HG03196 (cell line): ENCODE measurements around the gene UBL4A.
A peak's percentile ranks its signal among the peaks of the same experiment; 100 is the strongest.

Experiments used
- ATAC-seq: cut with Tn5 transposase; IDR thresholded peaks from one replicate; pipeline ENCODE4 v1.9.1; 2021; ENCODE audit not compliant: unreplicated experiment

Gene UBL4A

DNA sequence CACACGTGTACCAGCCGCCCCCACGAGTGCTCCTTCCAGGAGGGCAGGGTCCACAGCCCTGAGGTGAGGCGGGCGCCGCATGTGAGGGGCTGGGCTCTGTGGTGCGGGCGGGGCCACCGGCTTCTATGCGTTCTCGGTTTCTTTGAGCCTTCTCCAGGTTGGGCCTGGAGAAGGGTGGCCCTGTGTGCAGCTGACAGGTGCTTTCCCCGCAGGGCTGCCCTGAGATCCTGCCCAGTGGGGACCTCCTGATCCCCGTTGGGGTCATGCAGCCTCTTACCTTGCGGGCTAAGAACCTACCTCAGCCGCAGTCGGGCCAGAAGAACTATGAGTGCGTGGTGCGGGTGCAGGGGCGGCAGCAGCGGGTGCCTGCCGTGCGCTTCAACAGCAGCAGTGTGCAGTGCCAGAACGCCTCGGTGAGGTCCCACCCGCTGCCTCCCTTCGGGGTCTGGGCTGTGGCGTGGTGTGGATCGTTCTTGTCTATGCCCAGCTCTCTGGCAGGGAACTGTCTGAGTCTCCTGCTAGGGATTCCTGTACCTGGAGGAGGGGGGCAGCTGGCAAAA lies 21.5 kb downstream of the UBL4A start:
- no peak for ATAC-seq

- ATAC-seq, result no peak
These were observed 22.7 kb downstream of the UBL4A start for GRCh38 chrX:154463611-154464220.

DNA sequence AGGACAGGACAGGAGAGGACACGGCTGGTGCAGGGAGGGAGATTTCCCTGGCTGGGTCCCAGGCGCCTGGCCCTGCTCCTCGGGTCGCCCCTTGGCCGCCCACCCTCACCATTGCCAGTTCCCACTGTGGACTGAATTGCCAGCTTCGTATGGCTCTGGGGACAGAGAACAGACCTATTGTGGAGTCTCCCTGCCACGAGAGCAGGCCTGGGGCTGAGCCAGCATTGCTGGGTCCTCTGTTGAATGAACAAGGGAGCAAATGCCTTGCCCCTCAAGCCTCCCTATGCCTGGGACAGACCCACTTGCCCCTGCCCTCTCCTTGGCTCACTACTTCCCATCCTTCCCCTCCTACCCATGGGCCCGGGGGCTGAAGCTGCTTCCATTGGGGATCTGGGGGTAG lies 24.0 kb downstream of the UBL4A start:
- no peak for ATAC-seq

DNA sequence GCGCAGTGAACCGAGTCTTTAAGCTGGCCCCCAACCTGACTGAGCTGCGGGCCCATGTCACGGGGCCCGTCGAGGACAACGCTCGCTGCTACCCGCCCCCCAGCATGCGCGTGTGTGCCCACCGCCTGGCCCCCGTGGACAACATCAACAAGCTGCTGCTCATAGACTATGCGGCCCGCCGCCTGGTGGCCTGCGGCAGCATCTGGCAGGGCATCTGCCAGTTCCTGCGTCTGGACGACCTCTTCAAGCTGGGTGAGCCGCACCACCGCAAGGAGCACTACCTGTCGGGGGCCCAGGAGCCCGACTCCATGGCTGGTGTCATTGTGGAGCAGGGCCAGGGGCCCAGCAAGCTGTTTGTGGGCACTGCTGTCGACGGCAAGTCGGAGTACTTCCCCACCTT lies 26.1 kb downstream of the UBL4A start:
- ATAC-seq, result no peak

DNA sequence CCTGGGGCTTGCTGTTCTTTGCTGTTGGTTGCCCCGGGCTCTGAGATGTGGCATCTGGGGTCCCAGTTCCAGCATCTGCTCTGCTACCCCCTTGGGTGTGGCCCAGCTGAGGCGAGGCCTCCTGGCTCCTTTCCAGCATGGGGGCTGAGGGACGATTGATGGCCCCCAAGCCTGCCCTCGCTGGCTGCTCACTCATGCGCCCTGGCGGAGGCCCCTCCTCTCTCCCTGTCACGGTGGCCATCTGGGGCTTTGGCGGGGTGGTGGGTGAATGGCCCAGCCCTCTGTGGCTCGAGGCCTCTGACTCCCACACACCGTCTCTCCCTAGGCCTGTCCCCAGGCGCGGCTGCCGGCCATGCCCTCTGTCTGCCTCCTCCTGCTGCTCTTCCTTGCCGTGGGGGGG lies 26.6 kb downstream of the UBL4A start:
- ATAC-seq, result no peak

GRCh38 chrX:154458954-154459778 lies 27.2 kb downstream of the UBL4A start:
- ATAC-seq, result no peak

GRCh38 chrX:154458116-154458953 lies 28.1 kb downstream of the UBL4A start, which contains the start of gene PLXNA3:
Gene PLXNA3 (plus strand): TSS chrX:154458281. CDS start chrX:154460184, 1,903 bp downstream.
- ATAC-seq, result peak; percentile 37

- peak; percentile 54 for ATAC-seq
These were observed 28.8 kb downstream of the UBL4A start for GRCh38 chrX:154457491-154458115.

GRCh38 chrX:154452823-154453222 lies 33.6 kb downstream of the UBL4A start:
- ATAC-seq, result no peak

GRCh38 chrX:154450312-154450711 lies 36.1 kb downstream of the UBL4A start:
- no peak for ATAC-seq

GRCh38 chrX:154449618-154450017 lies 36.8 kb downstream of the UBL4A start:
- ATAC-seq, result no peak

DNA sequence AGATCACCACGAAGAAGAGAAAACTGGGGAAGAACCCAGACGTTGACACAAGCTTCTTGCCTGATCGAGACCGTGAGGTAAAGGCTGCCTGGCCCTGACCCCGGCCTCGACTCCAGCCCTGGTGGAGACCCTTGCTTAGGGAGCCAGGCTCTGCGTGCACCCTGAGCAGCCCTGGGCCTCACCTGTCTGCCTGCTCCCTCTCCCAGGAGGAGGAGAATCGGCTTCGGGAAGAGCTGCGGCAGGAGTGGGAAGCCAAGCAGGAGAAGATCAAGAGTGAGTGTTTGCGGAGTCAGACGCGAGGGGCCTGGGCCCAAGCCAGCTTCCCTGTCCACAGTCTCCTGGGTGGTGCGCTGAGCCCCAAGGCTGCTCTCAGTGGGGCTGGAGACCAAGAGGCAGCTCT lies 37.9 kb downstream of the UBL4A start:
- no peak for ATAC-seq

GRCh38 chrX:154446430-154446829 lies 40.0 kb downstream of the UBL4A start:
- no peak for ATAC-seq

- no peak for ATAC-seq
These were observed 40.6 kb downstream of the UBL4A start for GRCh38 chrX:154445776-154446175.

DNA sequence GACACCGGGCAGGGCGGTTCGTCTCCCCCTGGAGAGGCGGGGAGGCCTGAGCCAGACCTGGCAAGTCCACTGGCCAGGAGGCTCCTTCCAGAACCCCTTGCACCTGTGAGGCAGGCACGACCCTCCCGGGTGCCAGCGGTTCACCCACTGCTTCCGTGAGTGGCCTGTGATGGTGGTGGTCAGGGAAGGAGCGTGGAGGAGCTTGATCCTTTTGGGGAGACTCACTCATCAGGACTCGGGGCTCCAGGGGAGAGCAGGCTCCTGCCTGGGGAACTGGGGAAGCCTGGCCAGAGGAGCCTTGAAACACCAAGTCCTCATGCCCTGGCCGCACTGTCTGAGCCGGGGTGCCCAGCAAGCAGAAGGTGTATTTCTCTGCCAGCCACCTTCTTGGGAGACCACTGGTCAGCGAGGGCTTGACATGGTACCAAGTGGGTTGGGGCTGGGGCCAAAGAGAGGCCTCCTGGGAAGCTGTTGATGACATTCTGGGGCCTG lies 41.6 kb downstream of the UBL4A start:
- no peak for ATAC-seq

- peak; percentile 69 for ATAC-seq
These were observed 42.2 kb downstream of the UBL4A start, which contains the start of gene FAM50A for GRCh38 chrX:154443992-154444754. Gene FAM50A (plus strand): TSS chrX:154444141. CDS start chrX:154444236, 95 bp downstream.

- no peak for ATAC-seq
These were observed 42.9 kb downstream of the UBL4A start for GRCh38 chrX:154443479-154443910.

DNA sequence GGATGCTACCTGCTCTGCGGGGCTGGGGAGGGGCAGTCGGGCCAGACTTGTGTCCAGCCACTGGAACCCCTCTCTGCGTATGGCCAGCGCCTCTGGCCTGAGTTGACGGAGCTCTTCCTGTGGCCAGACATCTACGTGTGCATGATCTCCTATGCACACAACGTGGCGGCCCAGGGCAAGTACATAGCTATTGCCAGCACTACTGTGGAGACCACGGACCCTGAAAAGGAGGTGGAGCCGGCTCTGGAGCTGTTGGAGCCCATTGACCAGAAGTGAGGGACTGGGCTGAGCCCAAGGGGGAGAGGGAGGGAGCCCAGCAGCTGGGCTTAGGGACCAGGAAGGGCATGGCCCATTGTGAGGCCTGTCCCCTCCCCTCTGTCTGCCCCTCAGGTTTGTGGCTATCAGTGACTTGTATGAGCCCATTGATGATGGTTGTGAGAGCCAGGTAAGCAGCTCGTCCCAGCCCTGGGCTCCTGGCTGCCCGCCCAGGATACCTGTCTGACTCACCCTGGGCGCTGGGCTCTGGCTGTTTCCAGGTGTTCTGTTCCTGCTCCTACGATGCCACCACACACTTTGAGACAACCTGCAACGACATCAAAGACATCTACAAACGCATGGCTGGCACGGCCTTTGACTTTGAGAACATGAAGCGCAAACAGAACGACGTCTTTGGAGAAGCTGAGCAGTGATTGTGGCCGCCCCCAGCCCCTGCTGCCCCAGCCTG lies 44.3 kb downstream of the UBL4A start:
- ATAC-seq, result no peak

DNA sequence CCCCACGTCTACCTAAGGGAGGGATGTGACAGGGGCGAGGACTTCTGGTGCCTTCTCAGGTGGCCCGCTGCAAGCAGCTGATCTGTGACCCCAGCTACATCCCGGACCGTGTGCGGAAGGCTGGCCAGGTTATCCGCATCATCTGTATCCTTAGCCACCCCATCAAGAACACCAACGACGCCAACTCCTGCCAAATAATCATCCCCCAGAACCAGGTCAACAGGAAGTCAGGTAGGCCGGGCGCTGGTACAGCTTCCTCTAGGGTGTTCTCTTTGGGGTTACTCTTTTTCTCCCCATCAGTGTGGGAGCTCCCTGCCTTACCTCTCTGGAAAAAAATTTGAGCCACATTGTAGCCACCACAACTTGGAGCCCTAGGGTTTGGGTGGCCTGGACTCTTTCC lies 44.9 kb downstream of the UBL4A start:
- ATAC-seq, result no peak
